Ovary (tissue), 3 donors: Measurements from ENCODE around the gene DLL1.

Experiments
- CTCF ChIP-seq, 3 donors: fragments of 450-650 bp in 2 of 3; fragments of 200-600 bp in 1 of 3; IDR thresholded peaks; one replicate each; pipeline versions ENCODE4 v1.5.1 to v1.8.0; 2016 to 2022; ENCODE audit warnings: antibody characterized with exemption in 3 of 3, mild to moderate bottlenecking in 1 of 3
- EP300 ChIP-seq: sonication (generic); formaldehyde crosslinking; IDR thresholded peaks from one replicate; pipeline ENCODE4 v1.6.1; 2017; ENCODE audit warnings: antibody characterized with exemption
- donor health status: DM: no; HTN: no; CAD: no.

GRCh38 chr6:170286934-170287265 lies 4.0 kb downstream of the DLL1 start:
- TF ChIP-seq CTCF (IDR thresholded peaks at IDR 0.05) (no peak), EP300 (no peak)
